HG02642 (cell line): ENCODE data around the gene CD40LG.

Source experiments
- ATAC-seq: cut with Tn5 transposase; IDR thresholded peaks from one replicate; pipeline ENCODE4 v1.9.1; 2021; ENCODE audit warnings: mild to moderate bottlenecking; ENCODE audit not compliant: unreplicated experiment, poor library complexity

Gene CD40LG

DNA sequence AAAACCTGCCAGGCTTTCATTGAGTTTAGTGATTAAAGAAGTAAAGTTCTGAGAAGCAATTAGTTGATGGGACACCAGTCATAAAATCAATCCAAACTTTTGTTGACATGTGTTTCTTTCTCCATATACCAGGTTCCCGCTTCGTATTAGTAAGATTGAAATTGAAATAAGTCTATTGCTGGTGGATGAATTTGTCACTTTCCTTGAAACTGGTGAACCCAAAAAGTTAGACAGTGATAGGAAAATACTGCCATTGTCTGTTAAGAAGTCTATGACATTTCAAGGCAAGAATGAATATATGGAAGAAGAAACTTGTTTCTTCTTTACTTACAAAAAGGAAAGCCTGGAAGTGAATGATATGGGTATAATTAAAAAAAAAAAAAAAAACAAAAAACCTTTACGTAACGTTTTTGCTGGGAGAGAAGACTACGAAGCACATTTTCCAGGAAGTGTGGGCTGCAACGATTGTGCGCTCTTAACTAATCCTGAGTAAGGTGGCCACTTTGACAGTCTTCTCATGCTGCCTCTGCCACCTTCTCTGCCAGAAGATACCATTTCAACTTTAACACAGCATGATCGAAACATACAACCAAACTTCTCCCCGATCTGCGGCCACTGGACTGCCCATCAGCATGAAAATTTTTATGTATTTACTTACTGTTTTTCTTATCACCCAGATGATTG, at the start of gene CD40LG:
Gene CD40LG (plus strand): TSS at position 482 of the 684 bp plus-strand sequence. CDS start 91 bp downstream, at position 573.
- no peak for ATAC-seq

DNA sequence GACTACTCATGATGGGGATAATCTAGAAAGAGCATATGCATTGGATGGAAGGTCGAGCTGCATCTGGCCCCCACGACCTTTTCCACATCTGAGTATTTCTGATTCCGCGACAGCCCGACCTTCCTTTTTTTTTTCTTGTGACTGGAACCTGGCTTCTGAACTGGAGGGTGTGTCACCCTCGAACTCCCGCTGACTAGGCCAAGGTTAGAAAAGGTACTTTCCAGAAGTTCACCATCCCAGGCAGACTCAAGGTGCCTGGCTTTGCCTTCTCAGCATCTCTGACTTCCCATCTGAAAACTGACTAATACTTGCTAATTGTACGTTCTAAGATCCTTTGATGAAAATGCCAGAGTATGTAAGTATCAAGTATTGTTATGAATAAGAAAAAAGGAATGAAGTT, 49.3 kb upstream of the CD40LG start:
- no peak for ATAC-seq

DNA sequence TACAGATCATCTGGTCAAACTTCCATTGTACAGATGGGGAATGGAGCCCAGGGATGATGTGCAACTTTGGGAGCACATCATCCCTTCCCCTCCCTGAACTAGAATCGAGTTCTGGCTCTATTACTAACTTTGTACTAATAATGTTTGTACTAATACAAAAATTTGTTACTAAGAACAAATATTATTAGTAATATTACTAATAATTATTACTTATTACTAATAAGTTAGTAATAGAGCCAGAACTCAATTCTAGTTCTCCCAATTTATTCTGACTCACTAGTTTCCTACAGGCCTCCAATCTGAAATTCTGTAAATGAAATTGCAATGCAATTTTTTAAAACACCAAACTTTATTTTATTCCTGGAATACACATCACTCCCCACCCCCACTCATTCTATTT, 47.9 kb upstream of the CD40LG start:
- ATAC-seq = no peak

GRCh38 chrX:136607236-136607635, 40.7 kb upstream of the CD40LG start:
- ATAC-seq = no peak

GRCh38 chrX:136608295-136608933, 39.5 kb upstream of the CD40LG start:
- ATAC-seq = peak; percentile 51

DNA sequence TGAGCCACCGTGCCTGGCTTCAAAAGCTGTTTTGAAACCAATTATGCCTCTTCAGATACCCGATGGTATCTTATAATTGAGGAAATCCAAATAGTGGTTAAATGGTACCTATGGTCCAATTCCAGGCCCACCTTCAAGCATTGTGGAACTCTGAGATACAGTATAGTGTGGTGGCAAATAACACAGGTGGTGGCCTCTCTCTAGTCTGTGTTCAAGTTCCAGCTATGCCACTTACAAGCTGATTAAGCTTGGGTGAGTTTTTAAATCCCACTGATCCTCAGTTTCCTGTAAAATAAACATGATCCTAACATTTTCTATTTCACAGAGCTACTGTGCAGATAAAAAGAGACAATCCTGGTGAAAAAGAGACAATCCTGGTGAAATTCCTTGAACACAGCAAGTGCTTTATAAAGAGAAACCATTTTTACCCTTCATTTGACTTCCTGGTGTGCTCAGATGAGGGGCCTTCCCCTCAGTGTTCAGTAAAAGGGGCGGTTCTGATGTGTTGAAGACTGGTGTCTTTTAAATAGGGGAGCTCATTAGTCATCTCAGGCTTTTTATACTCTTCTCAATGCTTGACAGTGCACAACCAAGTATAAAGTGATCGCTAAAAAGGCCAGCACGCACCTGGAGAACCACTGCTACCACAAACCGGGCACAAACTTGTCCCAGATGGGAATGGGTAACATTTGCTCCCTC, 30.8 kb upstream of the CD40LG start:
- peak; percentile 93 for ATAC-seq

- no peak for ATAC-seq
Observed at GRCh38 chrX:136619899-136620505, 28.0 kb upstream of the CD40LG start.

GRCh38 chrX:136620780-136621179, 27.2 kb upstream of the CD40LG start:
- no peak for ATAC-seq

GRCh38 chrX:136622568-136622967, 25.4 kb upstream of the CD40LG start:
- no peak for ATAC-seq

- no peak for ATAC-seq
Observed at GRCh38 chrX:136623396-136623795, 24.6 kb upstream of the CD40LG start.

- no peak for ATAC-seq
Observed at GRCh38 chrX:136625246-136625645, 22.7 kb upstream of the CD40LG start.

DNA sequence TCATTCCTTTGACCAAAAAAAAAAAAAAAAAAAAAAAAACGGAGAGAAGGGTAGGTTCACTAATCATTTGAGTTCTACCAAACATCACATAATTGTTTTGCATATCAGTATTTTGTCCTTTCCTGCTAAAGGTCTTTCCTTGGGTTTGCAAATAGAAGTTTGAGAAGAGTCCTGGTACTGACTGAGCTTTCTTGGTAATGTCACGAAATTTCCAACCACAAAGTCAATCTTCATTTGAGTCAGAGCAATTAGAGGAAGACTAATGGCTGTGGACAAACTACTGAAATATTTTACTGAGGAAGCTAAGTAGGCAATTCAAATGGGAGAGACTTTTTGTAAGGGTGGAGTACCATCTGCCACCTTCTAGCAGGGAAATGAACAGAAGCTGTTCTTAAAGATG, 21.7 kb upstream of the CD40LG start:
- no peak for ATAC-seq

GRCh38 chrX:136626891-136627290, 21.1 kb upstream of the CD40LG start:
- ATAC-seq = no peak

DNA sequence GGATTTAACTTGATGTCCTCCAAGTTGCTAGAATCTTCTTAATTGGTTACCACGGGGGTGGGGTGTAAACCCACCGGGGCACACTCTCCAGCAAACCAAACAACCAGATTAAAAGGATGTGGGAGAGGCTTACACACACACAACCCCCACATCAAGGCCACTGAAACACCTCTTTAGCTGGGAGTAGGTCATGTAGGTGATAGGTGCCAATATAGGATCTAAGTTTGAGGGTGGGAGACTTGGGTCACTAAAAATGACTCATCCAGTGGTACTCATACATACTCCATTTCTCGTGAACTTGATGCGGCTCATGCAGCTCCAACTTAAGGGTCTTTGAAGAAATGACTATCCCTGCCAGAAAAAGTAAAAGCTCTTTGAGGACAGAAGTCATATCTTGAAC, 20.5 kb upstream of the CD40LG start:
- ATAC-seq = no peak

DNA sequence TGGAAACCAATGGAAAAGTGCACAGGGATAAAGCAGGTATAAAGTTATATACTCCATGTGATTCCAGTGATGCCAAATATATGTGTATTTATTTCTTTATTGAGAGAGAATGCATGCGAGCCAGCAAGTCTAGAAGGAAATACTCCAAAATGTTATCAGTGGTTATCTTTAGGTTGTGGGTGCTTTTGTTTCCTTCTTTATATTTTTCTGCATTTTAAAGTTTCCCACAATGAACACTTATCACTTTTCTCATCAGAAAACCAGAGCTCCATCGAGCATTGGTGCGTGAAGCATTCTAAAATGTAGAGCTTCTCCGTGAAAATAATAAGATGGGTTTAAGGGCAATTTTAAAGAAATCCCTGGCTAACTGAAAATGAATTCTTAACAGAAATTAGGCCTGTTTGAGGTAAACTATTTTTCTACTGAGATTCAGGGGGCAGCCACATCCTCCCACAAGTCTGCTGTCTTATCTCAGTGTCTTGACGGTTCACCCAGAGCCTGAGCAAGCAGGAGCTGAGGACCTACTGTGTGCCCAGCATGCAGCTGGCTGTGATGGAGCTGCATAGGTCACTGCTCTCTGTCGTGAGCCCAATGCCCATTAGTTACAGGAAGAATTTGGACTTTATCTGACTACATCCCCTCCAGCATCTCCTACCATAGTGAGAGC, 18.7 kb upstream of the CD40LG start:
- ATAC-seq = no peak

DNA sequence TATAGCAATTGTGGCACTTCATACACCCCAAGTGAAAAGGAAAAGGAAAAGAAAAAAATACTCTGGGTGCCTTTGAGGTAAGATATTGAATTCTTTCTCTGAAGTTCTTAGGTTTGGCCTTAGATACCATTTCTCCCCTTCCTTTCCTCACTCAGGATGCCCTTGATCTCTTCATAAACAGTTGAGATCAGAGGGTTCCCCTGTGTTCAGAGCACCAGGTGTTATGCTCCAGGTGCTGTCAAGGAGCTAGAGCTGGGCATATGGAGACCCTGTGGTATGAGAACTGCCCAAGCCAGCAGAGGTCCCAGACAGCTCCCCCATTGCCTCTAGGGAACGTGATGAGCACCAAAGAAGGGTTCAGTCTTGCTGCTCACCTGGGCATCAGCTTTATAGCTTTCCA, 17.1 kb upstream of the CD40LG start:
- ATAC-seq = no peak

DNA sequence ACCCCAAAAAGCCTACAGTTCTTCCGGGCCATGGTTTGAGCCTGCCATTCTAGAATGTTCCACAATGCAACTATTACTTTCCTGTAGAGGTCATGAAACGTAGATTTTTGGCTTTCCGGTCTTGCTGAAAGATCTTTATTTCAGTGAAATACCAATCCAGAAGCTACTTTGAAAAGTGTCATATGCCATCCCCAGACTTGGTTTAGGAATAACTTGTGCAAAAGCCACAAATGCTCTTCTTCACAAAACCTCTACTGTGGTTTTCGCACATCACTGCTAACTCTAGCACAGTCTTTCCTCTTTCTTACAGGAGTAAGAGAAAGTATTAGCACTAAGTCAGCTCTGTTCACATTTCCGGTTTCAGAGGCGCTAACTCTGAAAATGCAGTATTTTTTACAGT, 12.7 kb upstream of the CD40LG start:
- ATAC-seq = no peak

GRCh38 chrX:136636121-136636520, 11.8 kb upstream of the CD40LG start:
- no peak for ATAC-seq

- ATAC-seq = no peak
Observed at GRCh38 chrX:136639506-136640176, 8.3 kb upstream of the CD40LG start.

GRCh38 chrX:136643243-136643642, 4.7 kb upstream of the CD40LG start:
- ATAC-seq = no peak
